ENCODE measurements around the gene SKOR1.

GRCh38 chr15:67865766-67866165, 40.5 kb downstream of the SKOR1 start:
- TF ChIP-seq EP300 (IDR thresholded peaks at IDR 0.05; ENCODE audit: borderline replicate concordance in 1 of 2, low read depth in 2 of 2, low read length in 2 of 2) (no peak), SIN3A (conservative IDR thresholded peaks at IDR 0.05 in 1 of 2, IDR thresholded peaks at IDR 0.05 in 1 of 2; ENCODE audit: low read depth in 1 of 2, low read length in 2 of 2) (no peak), TAF1 (IDR thresholded peaks at IDR 0.05; ENCODE audit: low read depth, low read length) (no peak), MAX (IDR thresholded peaks at IDR 0.05) (no peak), CTCF (IDR thresholded peaks at IDR 0.05; ENCODE audit: control extremely low read depth in 1 of 3, insufficient read depth in 1 of 3, low read depth in 1 of 3, low read length in 3 of 3) (no peak), ATF2 (IDR thresholded peaks at IDR 0.05; ENCODE audit: low read length) (no peak), POLR2AphosphoS5 (IDR thresholded peaks at IDR 0.05; ENCODE audit: low read depth, low read length) (no peak), RAD21 (IDR thresholded peaks at IDR 0.05 in 1 of 2, conservative IDR thresholded peaks at IDR 0.05 in 1 of 2; ENCODE audit: low read depth in 2 of 2, low read length in 2 of 2) (no peak), KDM1A (IDR thresholded peaks at IDR 0.05; ENCODE audit: borderline replicate concordance, low read length) (no peak), CEBPB (IDR thresholded peaks at IDR 0.05; ENCODE audit: low read depth, low read length) (no peak), EZH2 (IDR thresholded peaks at IDR 0.05; ENCODE audit: low read depth, low read length, severe bottlenecking) (no peak), BRCA1 (IDR thresholded peaks at IDR 0.05; ENCODE audit: low read depth, low read length) (no peak), POLR2A (IDR thresholded peaks at IDR 0.05; ENCODE audit: control extremely low read depth in 1 of 2, low read depth in 2 of 2, low read length in 2 of 2) (no peak), MAFK (IDR thresholded peaks at IDR 0.05; ENCODE audit: low read depth, low read length) (no peak)
